Effector CD8-positive, alpha-beta T cell (primary cell): ENCODE data around the gene MLLT10.

Experiments
- DNase-seq: peaks from one replicate; lab custom pipeline; 2025; lab: John Stamatoyannopoulos, UW
- total RNA-seq, 4 experiments: gene quantifications; one replicate each; lab custom pipeline; 2026; lab: John Stamatoyannopoulos, UW

MLLT10 gene
- total RNA-seq, result 58.5 to 82.3 (median 78.5) reads per million in 4 experiments

- peak; percentile 89 for DNase-seq
Observed at GRCh38 chr10:21533467-21534279, at the start of gene MLLT10. Gene MLLT10, plus strand, starts transcription at chr10:21534232. Its CDS starts 413 bp downstream, at chr10:21534645.

GRCh38 chr10:21487416-21488180 lies 46.4 kb upstream of the MLLT10 start:
- no peak for DNase-seq

GRCh38 chr10:21488246-21488956 lies 45.6 kb upstream of the MLLT10 start:
- DNase-seq, result no peak

GRCh38 chr10:21488957-21489446 lies 45.0 kb upstream of the MLLT10 start:
- DNase-seq, result no peak

- no peak for DNase-seq
Observed at GRCh38 chr10:21490028-21490710, 43.9 kb upstream of the MLLT10 start.

GRCh38 chr10:21490711-21491105 lies 43.3 kb upstream of the MLLT10 start:
- no peak for DNase-seq

GRCh38 chr10:21492421-21492820 lies 41.6 kb upstream of the MLLT10 start:
- DNase-seq, result no peak

GRCh38 chr10:21493784-21494183 lies 40.2 kb upstream of the MLLT10 start:
- DNase-seq, result no peak

- no peak for DNase-seq
Observed at GRCh38 chr10:21494191-21495001, 39.6 kb upstream of the MLLT10 start.

GRCh38 chr10:21495002-21495751 lies 38.9 kb upstream of the MLLT10 start:
- no peak for DNase-seq

GRCh38 chr10:21495752-21496342 lies 38.2 kb upstream of the MLLT10 start:
- peak; percentile 72 for DNase-seq

- DNase-seq, result peak; percentile 29
Observed at GRCh38 chr10:21496343-21497176, 37.5 kb upstream of the MLLT10 start.

GRCh38 chr10:21497177-21497807 lies 36.7 kb upstream of the MLLT10 start:
- DNase-seq, result no peak

- DNase-seq, result no peak
Observed at GRCh38 chr10:21498377-21498776, 35.7 kb upstream of the MLLT10 start.

GRCh38 chr10:21498986-21499385 lies 35.0 kb upstream of the MLLT10 start:
- no peak for DNase-seq

GRCh38 chr10:21499701-21500577 lies 34.1 kb upstream of the MLLT10 start:
- DNase-seq, result no peak

- DNase-seq, result no peak
Observed at GRCh38 chr10:21500578-21500910, 33.5 kb upstream of the MLLT10 start.
